ENCODE measurements around the gene METTL21A. TPM values are rescaled to one million over a fixed set of nuclear protein-coding genes. Genes with fewer than 3 reads are reported as not detected.

The METTL21A gene
- total and polyA plus RNA-seq, 2 donors (not counting 1 experiment from before 2014, with no cell fraction given): 9.4 to 11.4 TPM

DNA sequence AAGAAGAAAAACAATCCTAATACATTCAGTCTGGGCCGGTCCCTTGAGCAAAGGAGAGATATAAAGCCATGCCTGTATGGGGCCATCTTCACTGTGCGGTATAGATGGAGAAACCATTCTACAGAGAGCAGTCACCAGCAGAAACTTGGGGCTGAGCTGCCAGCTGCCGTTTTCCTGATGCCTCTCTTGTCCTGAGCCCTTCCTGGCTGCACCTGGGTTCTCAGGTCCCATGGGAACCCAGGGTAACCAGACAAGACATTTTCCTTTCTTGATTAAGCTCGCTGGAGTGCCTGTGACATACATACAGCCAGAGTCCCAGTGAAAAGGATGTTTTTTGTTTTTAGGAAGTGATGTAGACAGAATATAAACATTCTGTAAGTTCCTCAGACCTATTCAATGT, 5.3 kb upstream of the METTL21A start:
- Histone ChIP-seq H2AFZ (ENCODE audit: low read length) (no peak overlapping the region), H3K36me3 (ENCODE audit: control insufficient read depth, insufficient read depth, low read length) (no peaks in the 10 kb centered on the region)

DNA sequence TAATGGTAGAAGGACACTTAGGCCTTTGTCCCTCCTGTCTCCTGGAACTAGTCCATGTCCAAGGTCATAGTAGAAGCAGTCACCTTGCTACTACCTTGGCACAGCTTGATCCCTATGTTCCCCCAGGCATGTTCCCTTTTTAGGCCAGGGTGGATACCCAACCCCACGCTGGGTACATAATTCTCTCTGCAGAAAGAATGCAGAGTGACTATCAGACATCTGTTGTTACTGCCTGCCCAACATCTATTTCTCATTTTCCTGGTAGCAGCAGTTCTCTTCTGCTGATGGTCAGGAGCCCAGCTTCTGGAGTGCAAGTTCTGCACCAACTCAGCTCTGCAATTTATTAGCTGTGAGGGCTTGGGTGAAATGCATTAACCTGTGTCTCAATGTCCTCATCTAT, 4.4 kb upstream of the METTL21A start:
- Histone ChIP-seq H3K4me3 (replicated peaks in 1 of 4; ENCODE audit: control extremely low read depth in 1 of 4, insufficient read depth in 1 of 4, low read depth in 3 of 4, low read length in 4 of 4) (no peak overlapping the region), H3K36me3 (ENCODE audit: control insufficient read depth, insufficient read depth, low read length) (no peaks in the 10 kb centered on the region), H3K4me2 (ENCODE audit: extremely low read depth, insufficient read depth, low read length) (no peak overlapping the region), H3K9me3 (ENCODE audit: control insufficient read depth, insufficient read depth, low read depth, low read length) (no peaks in the 10 kb centered on the region), H2AFZ (ENCODE audit: low read length) (no peak overlapping the region), H4K20me1 (ENCODE audit: control insufficient read depth, extremely low read depth, insufficient read depth, low read length) (no peaks in the 10 kb centered on the region), H3K27me3 (ENCODE audit: control insufficient read depth, insufficient read depth, low read length) (no peaks in the 10 kb centered on the region), H3K27ac (ENCODE audit: insufficient read depth, low read length) (no peak overlapping the region), H3K4me1 (ENCODE audit: control insufficient read depth, extremely low read depth, insufficient read depth, low read length) (peaks cover 8% of the 10 kb centered on the region), H3K9ac (ENCODE audit: insufficient read depth, low read length) (no peak overlapping the region), H3K79me2 (ENCODE audit: control insufficient read depth, insufficient read depth, low read length) (no peaks in the 10 kb centered on the region)
- DNase-seq (ENCODE audit: low read depth in 2 of 2): no peak
- TF ChIP-seq EZH2 (IDR thresholded peaks at IDR 0.05; ENCODE audit: low read length, missing control alignments): no peak
- TF ChIP-seq, protein P1, sequence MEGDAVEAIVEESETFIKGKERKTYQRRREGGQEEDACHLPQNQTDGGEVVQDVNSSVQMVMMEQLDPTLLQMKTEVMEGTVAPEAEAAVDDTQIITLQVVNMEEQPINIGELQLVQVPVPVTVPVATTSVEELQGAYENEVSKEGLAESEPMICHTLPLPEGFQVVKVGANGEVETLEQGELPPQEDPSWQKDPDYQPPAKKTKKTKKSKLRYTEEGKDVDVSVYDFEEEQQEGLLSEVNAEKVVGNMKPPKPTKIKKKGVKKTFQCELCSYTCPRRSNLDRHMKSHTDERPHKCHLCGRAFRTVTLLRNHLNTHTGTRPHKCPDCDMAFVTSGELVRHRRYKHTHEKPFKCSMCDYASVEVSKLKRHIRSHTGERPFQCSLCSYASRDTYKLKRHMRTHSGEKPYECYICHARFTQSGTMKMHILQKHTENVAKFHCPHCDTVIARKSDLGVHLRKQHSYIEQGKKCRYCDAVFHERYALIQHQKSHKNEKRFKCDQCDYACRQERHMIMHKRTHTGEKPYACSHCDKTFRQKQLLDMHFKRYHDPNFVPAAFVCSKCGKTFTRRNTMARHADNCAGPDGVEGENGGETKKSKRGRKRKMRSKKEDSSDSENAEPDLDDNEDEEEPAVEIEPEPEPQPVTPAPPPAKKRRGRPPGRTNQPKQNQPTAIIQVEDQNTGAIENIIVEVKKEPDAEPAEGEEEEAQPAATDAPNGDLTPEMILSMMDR (conservative IDR thresholded peaks at IDR 0.05 in 1 of 2, IDR thresholded peaks at IDR 0.05 in 1 of 2; ENCODE audit: low read depth in 1 of 2, low read length in 2 of 2): no peak

More for the DNA sequence above, 5.3 kb upstream of the METTL21A start:
- no peak for DNase-seq (ENCODE audit: low read depth in 2 of 2)
- TF ChIP-seq, protein P1 (conservative IDR thresholded peaks at IDR 0.05 in 1 of 2, IDR thresholded peaks at IDR 0.05 in 1 of 2; ENCODE audit: low read depth in 1 of 2, low read length in 2 of 2): no peak
- no peak for TF ChIP-seq EZH2 (IDR thresholded peaks at IDR 0.05; ENCODE audit: low read length, missing control alignments)
- Histone ChIP-seq H3K27me3 (ENCODE audit: control insufficient read depth, insufficient read depth, low read length) (no peaks in the 10 kb centered on the region), H3K4me2 (ENCODE audit: extremely low read depth, insufficient read depth, low read length) (no peak overlapping the region), H3K4me3 (replicated peaks in 1 of 4; ENCODE audit: control extremely low read depth in 1 of 4, insufficient read depth in 1 of 4, low read depth in 3 of 4, low read length in 4 of 4) (no peak overlapping the region), H3K27ac (ENCODE audit: insufficient read depth, low read length) (no peak overlapping the region), H3K4me1 (ENCODE audit: control insufficient read depth, extremely low read depth, insufficient read depth, low read length) (peaks cover 8% of the 10 kb centered on the region), H4K20me1 (ENCODE audit: control insufficient read depth, extremely low read depth, insufficient read depth, low read length) (no peaks in the 10 kb centered on the region), H3K9ac (ENCODE audit: insufficient read depth, low read length) (no peak overlapping the region), H3K79me2 (ENCODE audit: control insufficient read depth, insufficient read depth, low read length) (no peaks in the 10 kb centered on the region), H3K9me3 (ENCODE audit: control insufficient read depth, insufficient read depth, low read depth, low read length) (no peaks in the 10 kb centered on the region)

DNA sequence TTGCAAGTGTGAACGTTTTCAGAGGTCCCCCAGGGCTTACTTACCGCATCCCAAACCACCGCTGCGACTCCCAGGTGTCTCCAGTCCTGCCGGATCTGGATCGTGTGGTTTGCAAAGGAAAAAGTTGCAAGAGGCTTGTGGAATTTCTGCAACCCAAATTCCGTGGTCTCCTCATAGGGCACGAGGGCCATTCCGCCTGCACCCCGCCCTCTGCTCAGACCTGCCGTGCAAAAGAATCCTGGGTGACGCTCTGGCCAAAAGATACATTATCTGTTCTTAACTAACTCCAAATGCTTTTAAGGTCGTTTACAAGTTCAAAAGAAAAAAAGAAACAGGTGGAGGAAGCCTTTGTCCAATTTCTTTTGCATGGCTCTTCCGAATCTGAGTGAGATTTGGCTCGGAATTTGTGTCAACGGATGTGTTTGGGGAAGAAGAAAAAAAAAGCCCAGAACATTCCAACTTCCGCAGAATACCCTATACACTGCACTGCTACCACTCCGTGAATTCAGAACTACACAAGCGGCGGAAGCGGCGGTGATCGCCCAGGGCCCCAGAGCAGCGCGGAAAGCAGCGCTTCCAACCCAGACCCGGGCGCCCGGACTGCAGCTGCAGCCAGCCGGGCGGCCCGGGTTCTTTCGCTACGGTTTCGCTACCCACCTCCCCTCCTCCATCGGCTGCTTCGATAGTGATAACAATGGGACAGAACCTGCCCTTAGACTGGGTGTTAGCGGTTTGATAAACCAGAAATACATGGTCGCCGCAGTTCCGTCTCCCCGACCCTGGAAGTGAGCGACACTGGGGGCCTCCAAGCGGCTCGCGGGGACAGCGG, 795 bp downstream of the METTL21A start:
- TF ChIP-seq EZH2 (IDR thresholded peaks at IDR 0.05; ENCODE audit: low read length, missing control alignments): no peak
- TF ChIP-seq, protein P1 (conservative IDR thresholded peaks at IDR 0.05 in 1 of 2, IDR thresholded peaks at IDR 0.05 in 1 of 2; ENCODE audit: low read depth in 1 of 2, low read length in 2 of 2): no peak
- Histone ChIP-seq H3K27me3 (ENCODE audit: control insufficient read depth, insufficient read depth, low read length) (no peaks in the 10 kb centered on the region), H3K4me3 (replicated peaks in 1 of 4; ENCODE audit: control extremely low read depth in 1 of 4, insufficient read depth in 1 of 4, low read depth in 3 of 4, low read length in 4 of 4) (peak overlapping the region; percentile 68 to 83 (median 71)), H3K4me2 (ENCODE audit: extremely low read depth, insufficient read depth, low read length) (peak overlapping the region; percentile 99), H3K27ac (ENCODE audit: insufficient read depth, low read length) (peak overlapping the region; percentile 83), H3K9ac (ENCODE audit: insufficient read depth, low read length) (peak overlapping the region; percentile 86), H3K9me3 (ENCODE audit: control insufficient read depth, insufficient read depth, low read depth, low read length) (no peaks in the 10 kb centered on the region), H2AFZ (ENCODE audit: low read length) (peak overlapping the region; percentile 65), H3K4me1 (ENCODE audit: control insufficient read depth, extremely low read depth, insufficient read depth, low read length) (no peaks in the 10 kb centered on the region), H4K20me1 (ENCODE audit: control insufficient read depth, extremely low read depth, insufficient read depth, low read length) (no peaks in the 10 kb centered on the region), H3K36me3 (ENCODE audit: control insufficient read depth, insufficient read depth, low read length) (no peaks in the 10 kb centered on the region), H3K79me2 (ENCODE audit: control insufficient read depth, insufficient read depth, low read length) (no peaks in the 10 kb centered on the region)
- DNase-seq (ENCODE audit: low read depth in 2 of 2): peak; percentile 73

Measured in fibroblast of lung (primary cell).